Measurements from ENCODE around the gene ETS2.

Gene ETS2

DNA sequence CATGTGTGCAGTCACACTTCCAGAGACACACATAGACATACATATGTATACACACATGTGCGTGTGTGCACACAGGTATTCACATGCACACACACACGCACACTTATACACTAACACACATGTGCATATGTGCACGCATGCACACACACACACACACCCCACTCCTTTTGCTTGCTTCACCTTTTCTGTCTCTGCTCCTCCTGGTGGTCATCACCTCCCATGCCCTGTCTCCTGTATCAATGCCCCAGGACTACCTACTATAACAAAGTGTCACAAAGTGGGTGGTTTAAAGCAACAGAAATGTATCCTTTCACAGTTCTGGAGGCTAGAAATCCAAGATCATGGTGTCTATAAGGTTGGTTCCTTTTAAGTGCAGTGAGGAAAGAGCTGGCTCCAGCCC lies 27.4 kb downstream of the ETS2 start:
- H3K36me3 ChIP-seq (ENCODE audit: insufficient read depth, low read length): no peaks in the 10 kb centered on the region
- H3K4me2 ChIP-seq (ENCODE audit: low read length): no peak overlapping the region
- no peaks in the 10 kb centered on the region for H3K9me3 ChIP-seq (replicated peaks; ENCODE audit: low read length)
- H3K27me3 ChIP-seq (ENCODE audit: control insufficient read depth, insufficient read depth, low read length): no peaks in the 10 kb centered on the region
- H3K4me1 ChIP-seq (ENCODE audit: control insufficient read depth, insufficient read depth, low read length): peaks cover 17% of the 10 kb centered on the region
- H3K9ac ChIP-seq (ENCODE audit: low read depth, low read length): no peak overlapping the region
- no peak overlapping the region for H3K4me3 ChIP-seq (ENCODE audit: low read length)

DNA sequence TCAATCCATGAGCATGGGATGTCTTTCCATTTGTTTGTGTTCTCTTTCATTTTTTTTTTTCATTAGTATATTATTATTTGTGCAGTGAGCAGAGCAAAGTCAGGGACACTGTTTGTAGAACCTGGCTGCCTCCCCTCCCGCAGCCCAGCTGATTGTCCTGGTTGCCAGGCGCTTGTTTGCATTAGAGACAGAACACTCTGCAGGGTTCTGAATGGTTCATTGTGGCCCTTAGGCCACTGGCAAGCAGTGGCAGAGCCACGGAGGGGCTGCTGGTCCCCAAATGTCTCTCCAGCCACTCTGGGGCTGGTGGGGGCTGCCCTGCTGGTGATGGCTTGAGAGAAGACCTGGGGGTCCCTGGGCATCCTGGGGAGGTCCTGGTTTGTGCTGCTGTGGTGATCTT lies 29.0 kb downstream of the ETS2 start:
- no peaks in the 10 kb centered on the region for H3K27me3 ChIP-seq (ENCODE audit: control insufficient read depth, insufficient read depth, low read length)
- no peaks in the 10 kb centered on the region for H3K36me3 ChIP-seq (ENCODE audit: insufficient read depth, low read length)
- no peak overlapping the region for H3K9ac ChIP-seq (ENCODE audit: low read depth, low read length)
- H3K9me3 ChIP-seq (replicated peaks; ENCODE audit: low read length): no peaks in the 10 kb centered on the region
- H3K4me1 ChIP-seq (ENCODE audit: control insufficient read depth, insufficient read depth, low read length): peaks cover 32% of the 10 kb centered on the region
- H3K4me3 ChIP-seq (ENCODE audit: low read length): no peak overlapping the region
- no peak overlapping the region for H3K4me2 ChIP-seq (ENCODE audit: low read length)

- Histone ChIP-seq H3K4me1 (ENCODE audit: control insufficient read depth, insufficient read depth, low read length) (peaks cover 37% of the 10 kb centered on the region), H3K9ac (ENCODE audit: low read depth, low read length) (no peak overlapping the region), H3K9me3 (replicated peaks; ENCODE audit: low read length) (no peaks in the 10 kb centered on the region), H3K27me3 (ENCODE audit: control insufficient read depth, insufficient read depth, low read length) (no peaks in the 10 kb centered on the region), H3K4me2 (ENCODE audit: low read length) (no peak overlapping the region), H3K36me3 (ENCODE audit: insufficient read depth, low read length) (no peaks in the 10 kb centered on the region), H3K4me3 (ENCODE audit: low read length) (no peak overlapping the region)
Observed at GRCh38 chr21:38837806-38838461, 32.2 kb downstream of the ETS2 start.

- H3K27me3 ChIP-seq (ENCODE audit: control insufficient read depth, insufficient read depth, low read length): no peaks in the 10 kb centered on the region
- peaks cover 45% of the 10 kb centered on the region for H3K4me1 ChIP-seq (ENCODE audit: control insufficient read depth, insufficient read depth, low read length)
- H3K4me2 ChIP-seq (ENCODE audit: low read length): peak overlapping the region; percentile 66
- no peaks in the 10 kb centered on the region for H3K9me3 ChIP-seq (replicated peaks; ENCODE audit: low read length)
- H3K9ac ChIP-seq (ENCODE audit: low read depth, low read length): peak overlapping the region; percentile 61
- H3K4me3 ChIP-seq (ENCODE audit: low read length): peak overlapping the region; percentile 28
- no peaks in the 10 kb centered on the region for H3K36me3 ChIP-seq (ENCODE audit: insufficient read depth, low read length)
Observed at GRCh38 chr21:38838598-38839327, 33.0 kb downstream of the ETS2 start.

GRCh38 chr21:38839328-38840286 lies 33.9 kb downstream of the ETS2 start:
- peaks cover 51% of the 10 kb centered on the region for H3K4me1 ChIP-seq (ENCODE audit: control insufficient read depth, insufficient read depth, low read length)
- H3K9ac ChIP-seq (ENCODE audit: low read depth, low read length): peak overlapping the region; percentile 61
- H3K4me2 ChIP-seq (ENCODE audit: low read length): peak overlapping the region; percentile 66
- peak overlapping the region; percentile 46 for H3K4me3 ChIP-seq (ENCODE audit: low read length)
- H3K36me3 ChIP-seq (ENCODE audit: insufficient read depth, low read length): no peaks in the 10 kb centered on the region
- no peaks in the 10 kb centered on the region for H3K9me3 ChIP-seq (replicated peaks; ENCODE audit: low read length)
- H3K27me3 ChIP-seq (ENCODE audit: control insufficient read depth, insufficient read depth, low read length): no peaks in the 10 kb centered on the region

DNA sequence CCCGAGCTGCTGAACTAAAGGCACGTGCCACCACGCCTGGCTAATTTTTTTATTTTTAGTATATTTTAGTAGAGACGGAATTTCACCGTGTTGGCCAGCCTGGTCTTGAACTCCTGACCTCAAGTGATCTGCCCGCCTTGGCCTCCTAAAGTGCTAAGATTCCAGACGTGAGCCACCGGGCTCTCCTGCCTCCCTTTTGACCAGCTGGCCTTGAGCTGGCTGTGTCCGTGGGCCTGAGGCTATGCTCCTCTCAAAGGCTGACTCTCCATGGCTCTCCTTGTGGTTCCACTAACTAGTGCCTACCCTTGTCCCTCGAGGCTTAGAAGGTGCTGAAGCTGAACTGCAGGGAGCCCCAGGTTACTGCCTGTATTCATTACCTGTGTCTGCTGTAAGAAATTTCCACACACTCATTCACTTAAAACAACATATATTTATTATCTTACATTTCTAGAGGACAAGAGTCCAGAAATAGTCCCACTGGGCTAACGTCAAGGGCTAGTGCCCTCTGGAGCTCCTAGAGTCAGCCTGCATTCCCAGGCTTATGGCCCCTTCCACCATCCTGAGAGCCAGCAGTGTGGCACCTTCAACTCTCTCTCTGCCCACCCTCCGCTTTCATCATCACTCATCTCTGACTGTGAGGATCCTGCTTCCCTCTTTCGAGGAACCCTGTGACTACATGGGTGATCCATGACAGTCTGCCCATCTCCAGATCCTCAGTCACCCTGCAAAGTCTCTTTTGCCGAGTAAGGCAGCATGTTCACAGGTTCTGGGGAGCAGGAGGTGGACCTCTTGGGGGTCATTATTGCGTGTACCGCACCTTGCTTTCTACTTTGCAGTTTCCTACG lies 34.9 kb downstream of the ETS2 start:
- peak overlapping the region; percentile 60 for H3K9ac ChIP-seq (ENCODE audit: low read depth, low read length)
- H3K36me3 ChIP-seq (ENCODE audit: insufficient read depth, low read length): no peaks in the 10 kb centered on the region
- H3K27me3 ChIP-seq (ENCODE audit: control insufficient read depth, insufficient read depth, low read length): no peaks in the 10 kb centered on the region
- H3K4me2 ChIP-seq (ENCODE audit: low read length): no peak overlapping the region
- H3K4me3 ChIP-seq (ENCODE audit: low read length): peak overlapping the region; percentile 46
- H3K4me1 ChIP-seq (ENCODE audit: control insufficient read depth, insufficient read depth, low read length): peaks cover 53% of the 10 kb centered on the region
- no peaks in the 10 kb centered on the region for H3K9me3 ChIP-seq (replicated peaks; ENCODE audit: low read length)

GRCh38 chr21:38841472-38841871 lies 35.7 kb downstream of the ETS2 start:
- no peak overlapping the region for H3K4me2 ChIP-seq (ENCODE audit: low read length)
- no peaks in the 10 kb centered on the region for H3K27me3 ChIP-seq (ENCODE audit: control insufficient read depth, insufficient read depth, low read length)
- peaks cover 53% of the 10 kb centered on the region for H3K4me1 ChIP-seq (ENCODE audit: control insufficient read depth, insufficient read depth, low read length)
- no peak overlapping the region for H3K9ac ChIP-seq (ENCODE audit: low read depth, low read length)
- no peaks in the 10 kb centered on the region for H3K36me3 ChIP-seq (ENCODE audit: insufficient read depth, low read length)
- no peaks in the 10 kb centered on the region for H3K9me3 ChIP-seq (replicated peaks; ENCODE audit: low read length)
- no peak overlapping the region for H3K4me3 ChIP-seq (ENCODE audit: low read length)

DNA sequence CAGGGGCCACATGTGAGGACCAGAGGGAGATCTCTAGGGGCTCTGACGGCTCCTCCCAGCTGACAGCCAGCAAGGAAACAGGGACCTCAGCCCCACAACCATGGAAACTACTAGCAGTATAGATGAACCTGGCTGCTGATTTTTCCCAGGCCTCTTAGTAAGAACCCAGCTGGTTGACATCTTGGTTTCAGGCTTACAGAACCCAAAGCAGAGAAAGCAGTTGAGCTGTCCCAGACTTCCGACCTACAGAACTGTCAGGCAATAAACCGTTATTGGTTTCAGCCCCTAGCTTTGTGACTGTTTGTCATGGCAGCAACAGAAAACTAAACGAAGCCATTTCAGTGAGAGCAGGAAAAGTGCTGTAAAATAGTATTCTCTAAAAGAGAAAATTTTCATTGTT lies 36.4 kb downstream of the ETS2 start:
- Histone ChIP-seq H3K9me3 (replicated peaks; ENCODE audit: low read length) (no peaks in the 10 kb centered on the region), H3K27me3 (ENCODE audit: control insufficient read depth, insufficient read depth, low read length) (no peaks in the 10 kb centered on the region), H3K9ac (ENCODE audit: low read depth, low read length) (no peak overlapping the region), H3K4me1 (ENCODE audit: control insufficient read depth, insufficient read depth, low read length) (peaks cover 53% of the 10 kb centered on the region), H3K4me2 (ENCODE audit: low read length) (no peak overlapping the region), H3K4me3 (ENCODE audit: low read length) (no peak overlapping the region), H3K36me3 (ENCODE audit: insufficient read depth, low read length) (no peaks in the 10 kb centered on the region)

- Histone ChIP-seq H3K4me3 (ENCODE audit: low read length) (no peak overlapping the region), H3K27me3 (ENCODE audit: control insufficient read depth, insufficient read depth, low read length) (no peaks in the 10 kb centered on the region), H3K9ac (ENCODE audit: low read depth, low read length) (peak overlapping the region; percentile 60), H3K4me2 (ENCODE audit: low read length) (peak overlapping the region; percentile 54), H3K4me1 (ENCODE audit: control insufficient read depth, insufficient read depth, low read length) (peaks cover 50% of the 10 kb centered on the region), H3K36me3 (ENCODE audit: insufficient read depth, low read length) (no peaks in the 10 kb centered on the region), H3K9me3 (replicated peaks; ENCODE audit: low read length) (no peaks in the 10 kb centered on the region)
Observed at GRCh38 chr21:38843379-38843778, 37.6 kb downstream of the ETS2 start.

GRCh38 chr21:38843806-38844503 lies 38.2 kb downstream of the ETS2 start:
- Histone ChIP-seq H3K4me3 (ENCODE audit: low read length) (no peak overlapping the region), H3K4me1 (ENCODE audit: control insufficient read depth, insufficient read depth, low read length) (peaks cover 45% of the 10 kb centered on the region), H3K9me3 (replicated peaks; ENCODE audit: low read length) (no peaks in the 10 kb centered on the region), H3K36me3 (ENCODE audit: insufficient read depth, low read length) (no peaks in the 10 kb centered on the region), H3K4me2 (ENCODE audit: low read length) (peak overlapping the region; percentile 54), H3K27me3 (ENCODE audit: control insufficient read depth, insufficient read depth, low read length) (no peaks in the 10 kb centered on the region), H3K9ac (ENCODE audit: low read depth, low read length) (peak overlapping the region; percentile 60)
